HCT116 (cell line): ENCODE data around the gene RECQL5. TPM values are rescaled to one million over a fixed set of nuclear protein-coding genes. Genes with fewer than 3 reads are reported as not detected.

Experiments
- ATAC-seq: fragments of 200-7000 bp; cut with Tn5 transposase; 2 replicates; pipeline ENCODE4 v1.9.1; 2020; ENCODE audit warnings: mild to moderate bottlenecking, moderate library complexity
- BruUV-seq: library from RNA; stranded (reverse); fragments of 400-500 nt; replicated peaks from 2 replicates; lab custom pipeline; 2021; lab: Mats Ljungman, UMichigan
- CTCF ChIA-PET: fragments of 300-600 bp; sonication (Branson Sonifier 250); formaldehyde crosslinking; loops from one replicate; lab custom pipeline; 2021; ENCODE audit warnings: antibody characterized with exemption; lab: Charles Lee
- POLR2A ChIA-PET: fragments of 300-600, 350-600 bp; sonication (Branson Sonifier 250); formaldehyde crosslinking; loops from one replicate; lab custom pipeline; 2021; ENCODE audit warnings: antibody characterized with exemption; lab: Charles Lee
- RAD21 ChIA-PET, 2 experiments: fragments of 300-600 bp; sonication (Branson Sonifier 250); formaldehyde crosslinking; loops; one replicate each; lab custom pipeline; 2023; ENCODE audit warnings: low total read pairs in 2 of 2; ENCODE audit not compliant: uncharacterized antibody in 2 of 2, unreplicated experiment in 2 of 2, low non-redundant PET in 1 of 2; lab: Charles Lee
- DNase-seq: peaks from one replicate; pipeline ENCODE4 v3.0.0-alpha.2; 2010; ENCODE audit warnings: low read depth, low spot score
- H2AFZ ChIP-seq: fragments of 200-600 bp; shearing (Covaris generic), sonication (generic); 2 replicates; pipeline ENCODE4 v1.6.1; 2017; ENCODE audit warnings: low read depth, mixed run types, mixed read lengths, antibody characterized with exemption, low read length; ENCODE audit not compliant: poor library complexity, severe bottlenecking
- H3K27ac ChIP-seq: 2 replicates; pipeline ENCODE4 v1.5.1; 2012; ENCODE audit warnings: low read depth, low read length
- H3K27me3 ChIP-seq: fragments of 200-600 bp; sonication (generic); 2 replicates; pipeline ENCODE4 v1.6.1; 2016; ENCODE audit warnings: mixed run types, low read length, mixed read lengths; ENCODE audit not compliant: insufficient read depth
- H3K36me3 ChIP-seq, 2 experiments: fragments of 200-500 bp in 1 of 2; fragments of 200-600 bp in 1 of 2; sonication (Bioruptor generic) in 1 of 2; sonication (generic) in 1 of 2; 2 replicates each; pipeline versions ENCODE4 v1.5.1 to v1.6.1; 2014 to 2016; ENCODE audit warnings: low read length in 2 of 2, inconsistent platforms in 1 of 2, mixed read lengths in 1 of 2, mixed run types in 1 of 2; ENCODE audit not compliant: insufficient read depth in 2 of 2, control insufficient read depth in 1 of 2
- H3K4me1 ChIP-seq, 2 experiments: fragments of 200-600 bp in 1 of 2; sonication (generic) in 1 of 2; 2 replicates each; pipeline versions ENCODE4 v1.5.1 to v1.6.1; 2012 to 2017; ENCODE audit warnings: low read length in 2 of 2, inconsistent platforms in 1 of 2, mild to moderate bottlenecking in 1 of 2, mixed read lengths in 1 of 2, mixed run types in 1 of 2, moderate library complexity in 1 of 2; ENCODE audit not compliant: insufficient read depth in 2 of 2, control insufficient read depth in 1 of 2
- H3K4me2 ChIP-seq: fragments of 200-600 bp; sonication (generic); 2 replicates; pipeline ENCODE4 v1.6.1; 2017; ENCODE audit warnings: mixed run types, low read length, mixed read lengths
- H3K4me3 ChIP-seq, 2 experiments: fragments of 200-600 bp in 1 of 2; sonication (generic) in 1 of 2; replicated peaks in 1 of 2; 2 replicates each; pipeline ENCODE4 v1.5.1; 2011 to 2016; ENCODE audit warnings: low read length in 2 of 2, control low read depth in 1 of 2, low read depth in 1 of 2, mild to moderate bottlenecking in 1 of 2, mixed read lengths in 1 of 2, mixed run types in 1 of 2
- H3K79me2 ChIP-seq: fragments of 200-600 bp; sonication (generic); 2 replicates; pipeline ENCODE4 v1.6.1; 2017; ENCODE audit warnings: mild to moderate bottlenecking, mixed run types, low read length, moderate library complexity, mixed read lengths; ENCODE audit not compliant: insufficient read depth
- H3K9ac ChIP-seq: fragments of 200-600 bp; sonication (generic); 2 replicates; pipeline ENCODE4 v1.6.1; 2016; ENCODE audit warnings: low read length, mixed read lengths
- H3K9me2 ChIP-seq: fragments of 200-600 bp; sonication (generic), shearing (Covaris generic); 2 replicates; pipeline ENCODE4 v1.6.1; 2017; ENCODE audit warnings: mixed run types, mild to moderate bottlenecking, moderate library complexity; ENCODE audit not compliant: insufficient read depth
- H3K9me3 ChIP-seq, 2 experiments: fragments of 200-500 bp in 1 of 2; fragments of 200-600 bp in 1 of 2; sonication (Bioruptor generic) in 1 of 2; sonication (generic) in 1 of 2; 2 replicates each; pipeline ENCODE4 v1.6.1; 2014 to 2017; ENCODE audit warnings: low read length in 2 of 2, mixed read lengths in 2 of 2, inconsistent platforms in 1 of 2, low read depth in 1 of 2, mild to moderate bottlenecking in 1 of 2, mixed run types in 1 of 2, moderate library complexity in 1 of 2; ENCODE audit not compliant: control insufficient read depth in 1 of 2, insufficient read depth in 1 of 2
- H4K20me1 ChIP-seq: fragments of 200-600 bp; sonication (generic), shearing (Covaris generic); 2 replicates; pipeline ENCODE4 v1.6.1; 2017; ENCODE audit warnings: mixed run types, mild to moderate bottlenecking, moderate library complexity; ENCODE audit not compliant: insufficient read depth
- CBX3 ChIP-seq: IDR thresholded peaks from 2 replicates; pipeline ENCODE4 v1.6.1; 2012; ENCODE audit warnings: low read depth
- CEBPB ChIP-seq: IDR thresholded peaks from 2 replicates; pipeline ENCODE4 v1.6.1; 2012; ENCODE audit warnings: low read depth
- EGR1 ChIP-seq: IDR thresholded peaks from 2 replicates; pipeline ENCODE4 v1.6.1; 2012; ENCODE audit warnings: low read depth
- ELF1 ChIP-seq: IDR thresholded peaks from 2 replicates; pipeline ENCODE4 v1.6.1; 2012; ENCODE audit warnings: low read depth, borderline replicate concordance
- EZH2 ChIP-seq: fragments of 200-600 bp; sonication (generic); IDR thresholded peaks from 2 replicates; pipeline ENCODE4 v1.6.1; 2017; ENCODE audit warnings: antibody characterized with exemption, mixed run types
- EZH2phosphoT487 ChIP-seq: fragments of 200-600 bp; IDR thresholded peaks from 2 replicates; pipeline ENCODE4 v1.6.1; 2018; ENCODE audit warnings: antibody characterized with exemption, borderline replicate concordance
- FOSL1 ChIP-seq: IDR thresholded peaks from 2 replicates; pipeline ENCODE4 v1.6.1; 2012; ENCODE audit warnings: low read depth
- JUND ChIP-seq: IDR thresholded peaks from 2 replicates; pipeline ENCODE4 v1.6.1; 2012
- MAX ChIP-seq: IDR thresholded peaks from 2 replicates; pipeline ENCODE4 v1.6.1; 2012
- POLR2AphosphoS5 ChIP-seq: IDR thresholded peaks from 2 replicates; pipeline ENCODE4 v1.6.1; 2011; ENCODE audit warnings: mild to moderate bottlenecking, low read depth, low read length, moderate library complexity
- RAD21 ChIP-seq: IDR thresholded peaks from 2 replicates; pipeline ENCODE4 v1.6.1; 2012; ENCODE audit warnings: low read depth, mild to moderate bottlenecking
- REST ChIP-seq: IDR thresholded peaks from 2 replicates; pipeline ENCODE4 v1.6.1; 2012; ENCODE audit warnings: low read depth
- SIN3A ChIP-seq: IDR thresholded peaks from 2 replicates; pipeline ENCODE4 v1.6.1; 2012; ENCODE audit warnings: low read depth
- SP1 ChIP-seq: IDR thresholded peaks from 2 replicates; pipeline ENCODE4 v1.6.1; 2012; ENCODE audit warnings: low read depth
- SRF ChIP-seq: IDR thresholded peaks from 2 replicates; pipeline ENCODE4 v1.6.1; 2012; ENCODE audit warnings: low read depth
- TCF7L2 ChIP-seq: IDR thresholded peaks from 2 replicates; pipeline ENCODE4 v1.7.0; 2011; ENCODE audit warnings: borderline replicate concordance, inconsistent platforms; ENCODE audit not compliant: insufficient read depth, insufficient read length; ENCODE audit errors: extremely low read depth
- YY1 ChIP-seq: IDR thresholded peaks from 2 replicates; pipeline ENCODE4 v1.6.1; 2011; ENCODE audit warnings: low read length, low read depth, moderate library complexity, mild to moderate bottlenecking; ENCODE audit not compliant: insufficient replicate concordance; ENCODE audit errors: extremely low read depth
- intact Hi-C: fragments of 100-400 bp; cut with micrococcal nuclease; formaldehyde crosslinking; loops from 2 replicates; pipeline ENCODE4 v1.10.0; 2022
- total RNA-seq: library from RNA; stranded (reverse); gene quantifications from one replicate; pipeline ENCODE4 v1.2.1, GENCODE V29; 2021; ENCODE audit not compliant: unreplicated experiment
- TF ChIP-seq, protein P1 (sequence below): IDR thresholded peaks from 2 replicates; pipeline ENCODE4 v1.6.1; 2011; ENCODE audit warnings: mild to moderate bottlenecking, low read length, moderate library complexity; ENCODE audit not compliant: insufficient replicate concordance; ENCODE audit errors: extremely low read depth
- TF ChIP-seq, protein P2 (sequence below), 3 experiments: fragments of 200-600 bp in 1 of 3; sonication (generic) in 1 of 3; IDR thresholded peaks in 2 of 3; conservative IDR thresholded peaks in 1 of 3; 2 replicates each; pipeline ENCODE4 v1.5.1; 2012 to 2017; ENCODE audit warnings: low read depth in 2 of 3, low read length in 2 of 3, antibody characterized with exemption in 1 of 3, borderline replicate concordance in 1 of 3, control low read depth in 1 of 3, mild to moderate bottlenecking in 1 of 3, mixed read lengths in 1 of 3, mixed run types in 1 of 3, moderate library complexity in 1 of 3; ENCODE audit not compliant: insufficient read depth in 1 of 3
- TF ChIP-seq, protein P3 (sequence below): IDR thresholded peaks from 2 replicates; pipeline ENCODE4 v1.6.1; 2012

The RECQL5 gene
- total RNA-seq, 1 experiment from 2014 or later, result 83.3 TPM

DNA sequence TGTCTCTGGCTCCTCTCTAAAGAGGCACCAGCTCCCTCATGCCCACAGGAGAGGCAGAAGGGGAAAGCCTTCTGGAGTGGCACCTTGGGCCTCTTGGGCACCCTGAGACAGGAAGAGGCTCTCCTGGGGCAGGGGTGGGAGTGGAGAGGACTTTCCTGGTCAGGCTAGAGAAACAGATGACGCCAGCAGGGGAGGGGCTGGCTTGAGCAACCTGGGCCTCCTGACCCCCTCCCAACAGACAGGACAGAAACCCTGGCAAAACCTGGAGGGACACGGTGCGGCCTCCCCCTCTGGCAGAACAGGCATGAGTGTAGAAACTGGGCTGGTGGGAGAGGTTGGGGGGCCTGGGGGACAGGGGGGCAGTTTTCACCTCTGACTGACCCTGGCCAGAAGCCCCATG is 27.6 kb downstream of the RECQL5 start:
- POLR2A ChIA-PET, result no interaction called here
- intact Hi-C loops, result no loop called here
- BruUV-seq, result no TSS peak
- Histone ChIP-seq H3K27me3 (no peaks in the 10 kb centered on the region), H3K4me2 (peak overlapping the region; percentile 56), H2AFZ (no peak overlapping the region), H3K79me2 (no peaks in the 10 kb centered on the region), H3K9me3 (no peaks in the 10 kb centered on the region), H4K20me1 (no peaks in the 10 kb centered on the region), H3K9me2 (no peaks in the 10 kb centered on the region), H3K4me1 (peaks cover 24 to 50% of the 10 kb centered on the region in 2 experiments), H3K27ac (no peak overlapping the region; the same call in 1 of the 2 replicates), H3K4me3 (no peak overlapping the region; a peak in 1 of 4 replicates), H3K36me3 (0 out of 4 replicates have a peak, but pooled peaks cover 0 to 3% of the 10 kb centered on the region in 2 experiments), H3K9ac (peak overlapping the region; percentile 39; the same call in 1 of the 2 replicates)
- CTCF ChIA-PET, result interaction anchor here (1.0 to 2.4 kb wide), 2 partner anchors 13 to 36 kb away, joined by 3 to 6 read pairs; no protein-coding TSS in a partner anchor
- no peak for DNase-seq
- TF ChIP-seq POLR2AphosphoS5 (no peak), EZH2 (no peak), EGR1 (no peak), SIN3A (no peak), CEBPB (no peak), FOSL1 (no peak), RAD21 (no peak), YY1 (no peak), CBX3 (no peak), SP1 (no peak), ELF1 (no peak), REST (no peak), MAX (no peak), JUND (no peak), EZH2phosphoT487 (no peak), TCF7L2 (no peak), SRF (no peak)
- TF ChIP-seq, protein P1, sequence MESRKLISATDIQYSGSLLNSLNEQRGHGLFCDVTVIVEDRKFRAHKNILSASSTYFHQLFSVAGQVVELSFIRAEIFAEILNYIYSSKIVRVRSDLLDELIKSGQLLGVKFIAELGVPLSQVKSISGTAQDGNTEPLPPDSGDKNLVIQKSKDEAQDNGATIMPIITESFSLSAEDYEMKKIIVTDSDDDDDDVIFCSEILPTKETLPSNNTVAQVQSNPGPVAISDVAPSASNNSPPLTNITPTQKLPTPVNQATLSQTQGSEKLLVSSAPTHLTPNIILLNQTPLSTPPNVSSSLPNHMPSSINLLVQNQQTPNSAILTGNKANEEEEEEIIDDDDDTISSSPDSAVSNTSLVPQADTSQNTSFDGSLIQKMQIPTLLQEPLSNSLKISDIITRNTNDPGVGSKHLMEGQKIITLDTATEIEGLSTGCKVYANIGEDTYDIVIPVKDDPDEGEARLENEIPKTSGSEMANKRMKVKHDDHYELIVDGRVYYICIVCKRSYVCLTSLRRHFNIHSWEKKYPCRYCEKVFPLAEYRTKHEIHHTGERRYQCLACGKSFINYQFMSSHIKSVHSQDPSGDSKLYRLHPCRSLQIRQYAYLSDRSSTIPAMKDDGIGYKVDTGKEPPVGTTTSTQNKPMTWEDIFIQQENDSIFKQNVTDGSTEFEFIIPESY, result no peak
- TF ChIP-seq, protein P2, sequence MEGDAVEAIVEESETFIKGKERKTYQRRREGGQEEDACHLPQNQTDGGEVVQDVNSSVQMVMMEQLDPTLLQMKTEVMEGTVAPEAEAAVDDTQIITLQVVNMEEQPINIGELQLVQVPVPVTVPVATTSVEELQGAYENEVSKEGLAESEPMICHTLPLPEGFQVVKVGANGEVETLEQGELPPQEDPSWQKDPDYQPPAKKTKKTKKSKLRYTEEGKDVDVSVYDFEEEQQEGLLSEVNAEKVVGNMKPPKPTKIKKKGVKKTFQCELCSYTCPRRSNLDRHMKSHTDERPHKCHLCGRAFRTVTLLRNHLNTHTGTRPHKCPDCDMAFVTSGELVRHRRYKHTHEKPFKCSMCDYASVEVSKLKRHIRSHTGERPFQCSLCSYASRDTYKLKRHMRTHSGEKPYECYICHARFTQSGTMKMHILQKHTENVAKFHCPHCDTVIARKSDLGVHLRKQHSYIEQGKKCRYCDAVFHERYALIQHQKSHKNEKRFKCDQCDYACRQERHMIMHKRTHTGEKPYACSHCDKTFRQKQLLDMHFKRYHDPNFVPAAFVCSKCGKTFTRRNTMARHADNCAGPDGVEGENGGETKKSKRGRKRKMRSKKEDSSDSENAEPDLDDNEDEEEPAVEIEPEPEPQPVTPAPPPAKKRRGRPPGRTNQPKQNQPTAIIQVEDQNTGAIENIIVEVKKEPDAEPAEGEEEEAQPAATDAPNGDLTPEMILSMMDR (IDR thresholded peaks at IDR 0.05 in 2 of 3, conservative IDR thresholded peaks at IDR 0.05 in 1 of 3; ENCODE audit: borderline replicate concordance in 1 of 3, insufficient read depth in 1 of 3, low read depth in 2 of 3, low read length in 2 of 3), result no peak
- TF ChIP-seq, protein P3, sequence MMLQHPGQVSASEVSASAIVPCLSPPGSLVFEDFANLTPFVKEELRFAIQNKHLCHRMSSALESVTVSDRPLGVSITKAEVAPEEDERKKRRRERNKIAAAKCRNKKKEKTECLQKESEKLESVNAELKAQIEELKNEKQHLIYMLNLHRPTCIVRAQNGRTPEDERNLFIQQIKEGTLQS, result no peak
- no peak for ATAC-seq
- RAD21 ChIA-PET, result no interaction called here
